NB4 (cell line): ENCODE measurements around the gene ARL11.

Experiments
- DNase-seq: peaks from one replicate; pipeline ENCODE4 v3.0.0; 2010; ENCODE audit warnings: low read depth
- H3K4me3 ChIP-seq: one replicate; pipeline ENCODE4 v1.5.1; 2011; ENCODE audit warnings: mild to moderate bottlenecking, low read depth, low read length, moderate library complexity
- MAX ChIP-seq: IDR thresholded peaks from 2 replicates; pipeline ENCODE4 v1.6.1; 2011; ENCODE audit warnings: low read depth, low read length
- MYC ChIP-seq: IDR thresholded peaks from 2 replicates; pipeline ENCODE4 v1.6.1; 2011; ENCODE audit warnings: low read depth, low read length
- POLR2A ChIP-seq: IDR thresholded peaks from 2 replicates; pipeline ENCODE4 v1.6.1; 2011; ENCODE audit warnings: mild to moderate bottlenecking; ENCODE audit not compliant: insufficient read length; ENCODE audit errors: extremely low read depth
- TF ChIP-seq, protein P1 (sequence below): IDR thresholded peaks from one replicate; pipeline ENCODE4 v1.5.1; 2012; ENCODE audit warnings: low read depth, low read length

ARL11 gene

DNA sequence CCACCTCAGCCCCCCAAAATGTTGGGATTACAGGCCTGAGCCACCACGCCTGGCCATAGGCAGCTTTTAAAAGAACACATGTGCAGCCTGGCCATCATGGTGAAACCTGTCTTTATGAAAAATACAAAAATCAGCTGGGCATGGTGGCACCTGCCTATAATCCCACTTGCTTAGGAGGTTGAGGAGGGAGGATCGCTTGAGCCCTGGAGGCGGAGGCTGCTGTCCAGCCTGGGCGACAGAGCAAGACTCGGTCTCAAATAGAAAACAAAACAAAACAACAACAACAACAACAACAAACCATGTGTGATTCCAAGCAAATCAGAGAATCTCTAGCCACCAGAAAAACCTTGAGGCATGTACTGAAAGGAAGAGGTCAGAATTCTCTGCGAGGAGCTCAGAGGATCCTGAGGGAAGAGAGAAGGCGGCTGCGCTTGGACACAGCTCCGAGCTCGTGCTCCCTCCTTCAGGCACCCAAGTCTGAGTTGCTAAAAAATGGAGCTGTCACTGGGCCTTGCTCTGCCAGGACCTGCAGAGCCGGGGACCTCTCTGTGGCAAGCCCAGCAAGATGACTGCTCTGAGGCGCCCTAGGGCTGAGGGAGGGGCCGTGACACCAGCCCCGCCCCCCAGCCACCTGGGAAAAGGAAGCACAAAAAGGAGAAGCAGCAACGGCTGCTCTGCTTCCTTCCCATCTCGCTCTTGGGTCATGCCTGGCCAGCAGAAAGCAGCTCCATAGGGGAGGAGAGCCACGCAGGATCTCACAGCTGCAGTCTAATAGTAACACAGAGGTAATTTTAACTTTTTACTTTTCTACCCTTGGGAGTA, at the start of gene ARL11:
ARL11 (plus strand) TSS at position 677 of the 822 bp plus-strand sequence. CDS start 1,941 bp downstream, outside the sequence.
- DNase-seq, result peak; percentile 96
- peak within 1 kb of the TSS; percentile 95 for H3K4me3 ChIP-seq
- TF ChIP-seq POLR2A (peak; percentile 97), MAX (peak; percentile 83), MYC (peak; percentile 81)
- TF ChIP-seq, protein P1, sequence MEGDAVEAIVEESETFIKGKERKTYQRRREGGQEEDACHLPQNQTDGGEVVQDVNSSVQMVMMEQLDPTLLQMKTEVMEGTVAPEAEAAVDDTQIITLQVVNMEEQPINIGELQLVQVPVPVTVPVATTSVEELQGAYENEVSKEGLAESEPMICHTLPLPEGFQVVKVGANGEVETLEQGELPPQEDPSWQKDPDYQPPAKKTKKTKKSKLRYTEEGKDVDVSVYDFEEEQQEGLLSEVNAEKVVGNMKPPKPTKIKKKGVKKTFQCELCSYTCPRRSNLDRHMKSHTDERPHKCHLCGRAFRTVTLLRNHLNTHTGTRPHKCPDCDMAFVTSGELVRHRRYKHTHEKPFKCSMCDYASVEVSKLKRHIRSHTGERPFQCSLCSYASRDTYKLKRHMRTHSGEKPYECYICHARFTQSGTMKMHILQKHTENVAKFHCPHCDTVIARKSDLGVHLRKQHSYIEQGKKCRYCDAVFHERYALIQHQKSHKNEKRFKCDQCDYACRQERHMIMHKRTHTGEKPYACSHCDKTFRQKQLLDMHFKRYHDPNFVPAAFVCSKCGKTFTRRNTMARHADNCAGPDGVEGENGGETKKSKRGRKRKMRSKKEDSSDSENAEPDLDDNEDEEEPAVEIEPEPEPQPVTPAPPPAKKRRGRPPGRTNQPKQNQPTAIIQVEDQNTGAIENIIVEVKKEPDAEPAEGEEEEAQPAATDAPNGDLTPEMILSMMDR, result no peak

- TF ChIP-seq MAX, result no peak
- TF ChIP-seq MYC, result no peak
- TF ChIP-seq, protein P1, result no peak
- TF ChIP-seq POLR2A, result no peak
- DNase-seq, result no peak
- H3K4me3 ChIP-seq, result no peak overlapping the region
Measured at GRCh38 chr13:49579501-49579900, 48.8 kb upstream of the ARL11 start.

DNA sequence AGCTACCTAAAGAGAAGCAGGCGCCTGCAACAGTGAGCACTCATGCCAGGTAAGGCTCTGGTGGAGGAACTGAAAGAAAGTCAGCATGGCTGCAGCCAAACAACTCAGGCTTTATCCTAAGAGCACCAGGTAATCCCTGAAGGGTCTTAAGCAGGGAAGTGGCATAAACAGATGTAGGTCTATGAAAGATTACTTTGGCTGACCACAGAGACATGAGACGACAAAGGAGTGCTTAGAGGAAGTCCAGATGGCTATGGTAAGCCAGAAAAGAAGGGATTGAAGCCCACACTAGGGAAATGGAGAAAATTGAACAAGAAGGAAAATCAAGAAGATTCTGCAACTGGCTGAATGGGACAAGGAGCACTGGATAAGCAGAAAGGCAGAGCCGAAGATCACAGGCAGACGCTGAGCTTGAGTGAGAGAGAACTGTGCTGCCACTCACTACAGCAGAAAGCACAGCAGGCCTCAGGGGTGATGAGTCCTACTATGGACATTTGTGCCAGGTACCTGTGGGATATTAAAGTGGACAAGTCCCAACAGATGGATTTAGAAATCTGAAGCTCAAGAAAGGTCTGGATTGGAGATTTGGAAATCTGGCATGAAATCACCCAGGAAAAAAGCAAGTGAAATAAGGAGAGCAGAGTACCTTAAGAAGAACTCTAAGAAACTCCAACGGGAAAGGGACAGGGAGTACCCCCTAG, 47.2 kb upstream of the ARL11 start:
- no peak for DNase-seq
- TF ChIP-seq, protein P1, result no peak
- TF ChIP-seq MYC, result no peak
- no peak for TF ChIP-seq POLR2A
- TF ChIP-seq MAX, result no peak

GRCh38 chr13:49584771-49585182, 43.5 kb upstream of the ARL11 start:
- no peak for TF ChIP-seq MYC
- no peak for TF ChIP-seq POLR2A
- TF ChIP-seq MAX, result no peak
- TF ChIP-seq, protein P1, result no peak
- H3K4me3 ChIP-seq, result peak overlapping the region; percentile 76
- DNase-seq, result peak; percentile 32

More for the DNA sequence above, 47.2 kb upstream of the ARL11 start:
- no peak overlapping the region for H3K4me3 ChIP-seq

GRCh38 chr13:49585220-49586157, 42.8 kb upstream of the ARL11 start, which contains the start of gene RCBTB1:
RCBTB1 (minus strand) TSS chr13:49585558; CDS start chr13:49567279, 18,279 bp downstream.
- TF ChIP-seq, protein P1, result no peak
- TF ChIP-seq MAX (peak; percentile 96), MYC (peak; percentile 89), POLR2A (peak; percentile 44)
- H3K4me3 ChIP-seq, result peak within 1 kb of the TSS; percentile 76
- DNase-seq, result peak; percentile 85
